Ramos (cell line): Measurements from ENCODE around the gene TLE6.
"Not testable (repeated sequence)": the region's sequence is repeated elsewhere in the genome, so short reads cannot be mapped to it uniquely, and the experiment has no call there.

ENCODE experiments used
- in situ Hi-C: fragments of 300-500 bp; cut with MboI; formaldehyde crosslinking; loops from one replicate; pipeline ENCODE4 v1.14.3; 2022; ENCODE audit warnings: low sequenced_read_pairs; ENCODE audit not compliant: unreplicated experiment

The TLE6 gene

GRCh38 chr19:2977001-2977745 is at the start of gene TLE6:
Gene TLE6, plus strand, starts transcription at chr19:2977564. Its CDS starts 670 bp downstream, at chr19:2978234.
- in situ Hi-C loops, result no loop called here

- in situ Hi-C loops, result no loop called here
These were observed 43.9 kb upstream of the TLE6 start for GRCh38 chr19:2933490-2933910.

DNA sequence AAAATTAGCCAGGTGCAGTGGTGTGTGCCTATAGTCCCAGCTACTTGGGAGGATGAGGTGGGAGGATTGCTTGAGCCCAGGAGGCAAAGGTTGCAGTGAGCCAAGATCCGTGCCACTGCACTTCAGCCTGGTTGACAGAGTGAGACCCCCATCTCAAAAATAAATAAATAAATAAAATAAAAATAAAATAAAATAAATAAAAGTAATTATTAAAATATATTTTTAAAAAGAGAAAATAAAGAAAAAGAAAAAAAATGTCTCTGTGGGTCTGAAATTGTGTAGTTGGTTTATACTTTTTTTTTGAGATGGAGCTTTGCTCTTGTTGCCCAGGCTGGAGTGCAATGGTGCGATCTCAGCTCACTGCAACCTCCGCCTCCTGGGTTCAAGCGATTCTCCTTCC is 41.5 kb upstream of the TLE6 start:
- in situ Hi-C loops, result not testable (repeated sequence)

GRCh38 chr19:2942928-2943640 is 34.3 kb upstream of the TLE6 start:
- in situ Hi-C loops, result no loop called here

DNA sequence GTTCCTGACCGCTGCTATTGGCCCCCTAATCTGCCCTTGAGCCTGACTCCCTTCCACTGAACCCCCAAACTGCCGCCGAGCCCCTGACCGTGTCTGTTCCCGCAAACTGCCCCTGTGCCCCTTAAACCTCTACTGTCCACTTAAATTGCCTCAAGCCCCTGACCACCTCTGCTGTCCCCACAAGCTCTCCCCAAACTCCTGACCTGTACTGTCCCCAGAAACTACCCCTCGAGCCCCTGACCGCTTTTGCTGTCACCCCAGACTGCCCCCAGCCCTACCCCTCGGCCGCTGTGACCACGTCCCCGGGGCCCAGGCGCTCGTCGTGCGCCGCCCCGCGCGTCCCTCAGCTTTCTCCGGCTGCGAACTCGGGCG is 33.0 kb upstream of the TLE6 start:
- in situ Hi-C loops, result no loop called here

DNA sequence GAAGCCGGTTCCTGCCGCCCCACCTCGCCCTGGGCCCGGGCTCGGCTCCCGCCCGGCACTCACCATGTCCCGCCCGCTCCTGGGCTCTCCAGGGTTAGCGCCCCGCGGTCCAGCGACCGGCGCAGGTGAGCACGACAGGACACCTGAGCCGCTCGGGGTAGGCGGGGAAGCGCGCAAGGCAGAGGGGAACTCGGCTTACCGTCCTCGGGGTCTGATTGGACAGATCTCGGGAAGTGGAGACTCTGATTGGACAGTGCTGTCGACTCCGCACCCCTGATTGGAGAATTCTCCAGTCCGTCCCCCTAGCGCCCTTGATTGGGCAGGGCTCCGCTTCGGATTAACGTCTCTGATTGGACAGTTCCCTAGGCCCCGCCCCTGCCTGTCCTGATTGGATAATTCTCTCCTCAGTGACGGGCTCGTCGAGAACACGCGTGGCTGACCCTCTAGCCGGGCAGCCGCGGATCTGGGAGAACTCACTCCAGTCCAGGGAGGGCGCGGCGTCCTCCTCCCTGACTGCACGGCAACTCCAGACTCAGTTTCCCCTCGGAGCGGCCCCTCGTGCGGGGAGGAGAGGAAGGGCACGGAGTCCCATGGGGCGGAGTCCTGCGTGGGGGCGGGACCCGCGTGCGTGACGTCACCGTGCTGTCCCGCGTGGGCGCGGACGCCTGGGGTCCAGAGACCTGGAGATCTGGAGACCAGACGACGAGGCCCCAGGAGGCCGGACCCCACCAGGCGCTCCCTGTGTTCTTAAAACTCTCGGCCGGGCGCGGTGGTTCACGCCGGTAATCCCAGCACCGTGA is 32.4 kb upstream of the TLE6 start, which contains the start of gene ZNF77:
TSS of gene ZNF77 (minus strand) at position 197 of the 800 bp plus-strand sequence. CDS start at position 66, 131 bp downstream.
- in situ Hi-C loops, result no loop called here

DNA sequence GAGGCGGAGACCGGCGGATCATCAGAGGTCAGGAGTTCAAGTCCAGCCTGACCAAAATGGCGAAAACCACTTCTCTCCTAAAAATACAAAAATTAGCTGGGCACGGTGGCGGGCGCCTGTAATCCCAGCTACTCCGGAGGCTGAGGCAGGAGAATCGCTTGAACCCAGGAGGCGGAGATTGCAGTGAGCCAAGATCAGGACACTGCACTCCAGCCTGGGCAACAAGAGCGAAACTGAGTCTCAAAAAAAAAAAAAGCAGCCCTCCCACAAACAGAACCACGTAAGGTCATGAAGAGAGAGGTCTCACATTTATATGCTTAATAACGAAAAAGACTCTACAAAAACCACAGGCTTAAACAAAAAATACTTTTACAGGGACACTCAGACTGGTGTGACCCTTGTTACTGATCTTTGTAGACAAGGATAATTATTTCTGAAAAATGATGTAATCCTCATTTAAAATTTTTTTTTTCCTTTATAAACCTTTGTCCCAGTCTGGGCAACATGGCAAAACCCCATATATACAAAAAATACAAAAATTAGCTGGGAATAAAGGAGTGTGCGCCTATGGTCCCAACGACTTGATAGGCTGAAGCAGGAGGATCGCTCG is 31.7 kb upstream of the TLE6 start:
- in situ Hi-C loops, result no loop called here

GRCh38 chr19:2949939-2950285 is 27.5 kb upstream of the TLE6 start:
- in situ Hi-C loops, result loop anchor here (10.0 kb wide), 1 partner anchor 215 kb away; no protein-coding TSS in a partner anchor

DNA sequence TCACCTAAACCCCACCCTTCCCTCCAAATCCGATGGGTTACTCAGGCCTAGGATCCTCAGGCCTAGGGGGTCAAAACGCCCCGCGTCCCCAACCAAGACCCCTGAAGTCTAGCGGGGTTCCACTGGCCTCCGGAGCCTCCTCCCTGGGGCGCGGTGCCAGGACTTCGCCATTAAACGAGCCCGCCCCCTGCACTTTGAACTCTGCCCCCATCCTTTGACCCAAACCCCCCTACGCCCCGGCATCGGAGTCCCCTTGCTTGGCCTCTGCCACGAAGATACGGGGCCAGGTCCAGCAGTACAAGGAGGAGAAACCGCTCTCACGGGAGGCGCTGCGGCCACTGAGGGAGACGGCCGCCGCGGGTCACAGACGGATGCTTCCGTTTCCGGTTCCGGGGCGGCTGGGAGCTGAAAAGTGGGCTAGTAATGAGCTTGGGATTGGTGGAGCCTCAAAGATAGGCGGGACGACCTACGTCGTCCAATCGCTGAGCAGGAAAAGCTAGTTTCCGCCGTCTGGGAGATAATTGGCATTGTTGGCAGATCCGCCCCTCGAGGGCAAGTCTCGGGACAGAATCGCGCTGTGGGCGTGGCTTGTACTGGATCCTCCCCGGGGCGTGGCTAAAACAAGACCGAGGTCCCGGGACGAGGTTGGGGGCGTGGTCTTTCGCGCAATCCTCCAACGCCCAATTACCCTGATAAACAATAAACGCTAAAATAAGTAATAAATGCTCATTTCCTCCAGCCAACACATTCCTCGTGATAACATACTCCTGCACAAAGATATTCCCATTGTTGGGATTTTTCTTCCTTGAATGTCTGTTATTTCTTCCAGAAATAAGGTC is 26.9 kb upstream of the TLE6 start:
- in situ Hi-C loops, result loop anchor here (10.0 kb wide), 1 partner anchor 214 kb away; no protein-coding TSS in a partner anchor

- in situ Hi-C loops, result loop anchor here (10.0 kb wide), 1 partner anchor 212 kb away; no protein-coding TSS in a partner anchor
These were observed 24.3 kb upstream of the TLE6 start for GRCh38 chr19:2952953-2953481.

GRCh38 chr19:2957160-2957559 is 20.2 kb upstream of the TLE6 start:
- in situ Hi-C loops, result loop anchor here (10.0 kb wide), 1 partner anchor 208 kb away; no protein-coding TSS in a partner anchor

- in situ Hi-C loops, result loop anchor here (10.0 kb wide), 1 partner anchor 145 kb away; no protein-coding TSS in a partner anchor
These were observed 17.2 kb upstream of the TLE6 start for GRCh38 chr19:2960120-2960519.

GRCh38 chr19:2962018-2962670 is 15.2 kb upstream of the TLE6 start:
- in situ Hi-C loops, result loop anchor here (10.0 kb wide), 1 partner anchor 143 kb away; no protein-coding TSS in a partner anchor

DNA sequence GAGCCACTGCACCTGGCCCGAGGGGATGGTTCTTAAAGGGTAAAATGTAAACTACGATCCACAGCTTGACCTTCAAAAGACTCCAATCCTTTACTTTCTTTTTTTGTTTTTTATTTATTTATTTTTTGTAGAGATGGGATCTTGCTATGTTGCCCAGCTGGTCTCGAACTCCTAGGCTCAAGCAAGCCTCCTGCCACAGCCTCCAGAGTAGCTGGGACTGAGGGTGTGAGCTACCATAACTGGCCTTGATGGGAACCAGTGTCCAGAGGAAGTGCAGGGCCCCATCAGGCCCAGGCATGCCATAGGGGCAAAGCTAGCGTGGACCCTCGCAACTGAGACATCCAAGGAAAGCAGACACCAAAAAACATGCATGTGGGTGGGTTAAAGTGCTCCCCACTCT is 14.2 kb upstream of the TLE6 start:
- in situ Hi-C loops, result loop anchor here (10.0 kb wide), 1 partner anchor 142 kb away; no protein-coding TSS in a partner anchor

DNA sequence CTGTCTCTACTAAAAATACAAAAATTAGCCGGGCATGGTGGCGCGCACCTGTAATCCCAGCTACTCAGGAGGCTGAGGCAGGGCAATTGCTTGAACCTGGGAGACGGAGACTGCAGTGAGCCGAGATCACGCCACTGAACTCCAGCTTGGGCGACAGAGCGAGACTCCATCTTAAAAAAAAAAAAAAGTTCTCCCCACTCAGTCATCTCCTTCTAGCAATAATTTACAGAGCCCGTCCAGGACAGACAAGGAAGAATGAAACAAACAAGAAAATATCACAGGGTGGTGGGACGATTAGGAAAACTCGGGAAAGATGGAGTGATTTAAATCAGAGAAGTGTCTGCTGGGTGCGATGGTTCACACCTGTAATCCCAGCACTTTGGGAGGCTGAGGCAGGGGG is 13.7 kb upstream of the TLE6 start:
- in situ Hi-C loops, result loop anchor here (10.0 kb wide), 1 partner anchor 141 kb away; no protein-coding TSS in a partner anchor

- in situ Hi-C loops, result loop anchor here (10.0 kb wide), 1 partner anchor 140 kb away; no protein-coding TSS in a partner anchor
These were observed 12.5 kb upstream of the TLE6 start for GRCh38 chr19:2964874-2965273.

GRCh38 chr19:2967972-2968371 is 9.4 kb upstream of the TLE6 start:
- in situ Hi-C loops, result loop anchor here (10.0 kb wide), 1 partner anchor 137 kb away; no protein-coding TSS in a partner anchor

- in situ Hi-C loops, result loop anchor here (10.0 kb wide), 1 partner anchor 136 kb away; no protein-coding TSS in a partner anchor
These were observed 8.3 kb upstream of the TLE6 start for GRCh38 chr19:2969104-2969504.
